Measurements from ENCODE around the gene CSH2. TPM values are rescaled to one million over a fixed set of nuclear protein-coding genes. Genes with fewer than 3 reads are reported as not detected.
A peak's percentile ranks its signal among the peaks of the same experiment; 100 is the strongest.

Gene CSH2
- total and polyA plus RNA-seq, 9 of the 15 experiments (the other 6 are each of a cell fraction or from before 2014, with no cell fraction given), result not detected

DNA sequence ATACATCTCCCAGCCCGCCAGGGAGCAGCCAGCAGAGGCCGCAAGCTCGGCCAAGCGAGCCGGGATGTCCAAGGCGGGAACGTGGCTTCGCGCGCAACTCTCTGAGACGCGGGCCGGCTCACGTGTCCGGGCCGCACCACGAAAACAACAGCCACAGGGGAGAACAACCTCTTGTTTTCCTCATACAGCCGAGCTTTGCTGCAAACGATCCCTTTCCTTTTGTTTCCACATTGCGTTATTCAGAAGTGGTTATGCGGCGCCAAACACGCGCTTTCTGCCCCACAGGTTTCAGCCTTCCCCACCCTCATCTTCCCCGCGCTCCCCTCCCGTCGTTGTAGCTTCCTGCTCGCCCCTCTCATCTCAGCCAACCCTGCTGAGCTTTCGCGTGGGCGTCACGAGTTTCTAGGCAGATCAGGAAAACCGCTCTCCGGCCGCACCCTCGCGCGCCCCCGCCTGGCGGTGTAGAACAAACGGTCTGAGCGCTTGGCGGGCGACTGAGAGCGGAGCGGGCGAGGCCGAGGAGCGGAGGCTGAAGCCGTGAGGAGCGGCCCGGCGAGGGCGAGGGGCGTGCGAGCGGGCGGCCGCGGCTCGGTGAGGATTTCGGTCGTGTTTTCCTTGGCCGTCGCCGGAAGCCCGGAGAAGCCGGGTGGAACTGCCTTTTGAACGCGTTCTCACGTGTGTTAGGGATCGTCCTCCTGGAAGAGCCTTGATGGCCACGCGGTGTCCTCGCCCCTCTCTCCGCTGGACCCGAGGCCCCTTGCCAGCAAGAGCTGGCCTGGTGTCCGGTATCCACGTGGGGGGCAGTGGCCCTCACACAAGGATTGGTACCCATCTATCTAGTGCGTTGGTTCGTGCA is 24.4 kb downstream of the CSH2 start (continued):
- TF ChIP-seq ZBTB8A (IDR thresholded peaks at IDR 0.05; ENCODE audit: partially characterized antibody) (no peak), ZC3H4 (CRISPR knock-in tag; IDR thresholded peaks at IDR 0.05; ENCODE audit: borderline replicate concordance) (peak; percentile 77; the same call in 1 of the 2 replicates), ZC3H8 (IDR thresholded peaks at IDR 0.05) (no peak), HOXB6 (CRISPR knock-in tag; IDR thresholded peaks at IDR 0.05; ENCODE audit: borderline replicate concordance) (no peak), LEF1 (IDR thresholded peaks at IDR 0.05) (peak; percentile 59; the same call in 1 of the 2 replicates), FOXK2 (conservative IDR thresholded peaks at IDR 0.05 in 1 of 2, IDR thresholded peaks at IDR 0.05 in 1 of 2; ENCODE audit: low read depth in 2 of 2) (peak; percentile 76 to 100), NFIC (IDR thresholded peaks at IDR 0.05) (no peak), HLTF (IDR thresholded peaks at IDR 0.05) (no peak; the same call in 1 of the 2 replicates), CSDE1 (IDR thresholded peaks at IDR 0.05) (peak in 1 of 2 experiments; percentile 35; a peak in 1 of 4 replicates), NFXL1 (CRISPR knock-in tag; IDR thresholded peaks at IDR 0.05) (0 out of 2 replicates have a peak, but pooled peaks have one; percentile 12), ZFP30 (CRISPR knock-in tag; IDR thresholded peaks at IDR 0.05; ENCODE audit: borderline replicate concordance) (no peak), SRSF1 (IDR thresholded peaks at IDR 0.05; ENCODE audit: low read depth, low read length) (no peak), FOXJ3 (CRISPR knock-in tag; IDR thresholded peaks at IDR 0.05) (no peak), GATAD2A (IDR thresholded peaks at IDR 0.05) (peak; percentile 19; the same call in 1 of the 2 replicates), CUX1 (CRISPR knock-in tag; IDR thresholded peaks at IDR 0.05) (no peak), YY1 (IDR thresholded peaks at IDR 0.05; ENCODE audit: borderline replicate concordance in 1 of 3, control insufficient read depth in 1 of 3, extremely low read depth in 1 of 3, insufficient read depth in 3 of 3, insufficient read length in 1 of 3, insufficient replicate concordance in 2 of 3, low read depth in 1 of 3, low read length in 2 of 3) (peak in 1 of 3 experiments; percentile 29)
- TF ChIP-seq, protein P1, sequence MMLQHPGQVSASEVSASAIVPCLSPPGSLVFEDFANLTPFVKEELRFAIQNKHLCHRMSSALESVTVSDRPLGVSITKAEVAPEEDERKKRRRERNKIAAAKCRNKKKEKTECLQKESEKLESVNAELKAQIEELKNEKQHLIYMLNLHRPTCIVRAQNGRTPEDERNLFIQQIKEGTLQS (IDR thresholded peaks at IDR 0.05), result peak; percentile 72
- TF ChIP-seq, protein P1 (CRISPR knock-in tag; conservative IDR thresholded peaks at IDR 0.05), result peak; percentile 79
- TF ChIP-seq, protein P2, sequence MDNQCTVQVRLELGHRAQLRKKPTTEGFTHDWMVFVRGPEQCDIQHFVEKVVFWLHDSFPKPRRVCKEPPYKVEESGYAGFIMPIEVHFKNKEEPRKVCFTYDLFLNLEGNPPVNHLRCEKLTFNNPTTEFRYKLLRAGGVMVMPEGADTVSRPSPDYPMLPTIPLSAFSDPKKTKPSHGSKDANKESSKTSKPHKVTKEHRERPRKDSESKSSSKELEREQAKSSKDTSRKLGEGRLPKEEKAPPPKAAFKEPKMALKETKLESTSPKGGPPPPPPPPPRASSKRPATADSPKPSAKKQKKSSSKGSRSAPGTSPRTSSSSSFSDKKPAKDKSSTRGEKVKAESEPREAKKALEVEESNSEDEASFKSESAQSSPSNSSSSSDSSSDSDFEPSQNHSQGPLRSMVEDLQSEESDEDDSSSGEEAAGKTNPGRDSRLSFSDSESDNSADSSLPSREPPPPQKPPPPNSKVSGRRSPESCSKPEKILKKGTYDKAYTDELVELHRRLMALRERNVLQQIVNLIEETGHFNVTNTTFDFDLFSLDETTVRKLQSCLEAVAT (IDR thresholded peaks at IDR 0.05), result peak in 1 of 2 experiments; percentile 49; a peak in 2 of 4 replicates

Data from K562 (cell line).